HepG2 (cell line): Measurements from ENCODE around the gene TMEM143. TPM values are rescaled to one million over a fixed set of nuclear protein-coding genes. Genes with fewer than 3 reads are reported as not detected.

Experiments used
- BRCA1 ChIP-seq: sonication (generic); formaldehyde crosslinking; IDR thresholded peaks from 2 replicates; pipeline ENCODE4 v1.4.0; 2020; ENCODE audit warnings: missing genetic modification reagents
- CBX2 ChIP-seq, 2 experiments: fragments of 200-600 bp in 1 of 2; sonication (generic); formaldehyde crosslinking in 1 of 2; IDR thresholded peaks; 2 replicates each; pipeline versions ENCODE4 v1.7.0 to v1.8.1; 2018 to 2022; ENCODE audit warnings: low read depth in 2 of 2, low read length in 1 of 2, mild to moderate bottlenecking in 1 of 2, missing genetic modification reagents in 1 of 2
- GATA4 ChIP-seq: sonication (generic); IDR thresholded peaks from 2 replicates; pipeline ENCODE4 v1.6.1; 2016; ENCODE audit warnings: antibody characterized with exemption, low read depth, borderline replicate concordance
- JUN ChIP-seq: sonication (generic); formaldehyde crosslinking; IDR thresholded peaks from 2 replicates; pipeline ENCODE4 v1.4.0; 2020; ENCODE audit warnings: mild to moderate bottlenecking, missing genetic modification reagents
- KAT7 ChIP-seq: IDR thresholded peaks from 2 replicates; pipeline ENCODE4 v1.6.1; 2018; ENCODE audit warnings: borderline replicate concordance, missing compliant biosample characterization
- MBNL3 ChIP-seq: fragments of 250-450 bp; sonication (Bioruptor Pico); conservative IDR thresholded peaks from 2 replicates; pipeline ENCODE4 v1.8.0; 2022; ENCODE audit warnings: mild to moderate bottlenecking, inconsistent platforms
- NCOA2 ChIP-seq: sonication (generic); formaldehyde crosslinking; IDR thresholded peaks from 2 replicates; pipeline ENCODE4 v1.8.0; 2022; ENCODE audit warnings: inconsistent platforms
- NCOR1 ChIP-seq: fragments of 200-600 bp; sonication (generic); IDR thresholded peaks from 2 replicates; pipeline ENCODE4 v1.7.0; 2017; ENCODE audit warnings: antibody characterized with exemption, low read length, borderline replicate concordance
- RFX5 ChIP-seq: IDR thresholded peaks from 2 replicates; pipeline ENCODE4 v1.6.1; 2011; ENCODE audit warnings: low read depth, low read length, improper control_type of control experiment
- TCF7 ChIP-seq: sonication (generic); IDR thresholded peaks from 2 replicates; pipeline ENCODE4 v1.6.1; 2016; ENCODE audit warnings: antibody characterized with exemption, low read depth
- ZIK1 ChIP-seq: sonication (generic); formaldehyde crosslinking; IDR thresholded peaks from 2 replicates; pipeline ENCODE4 v1.5.0; 2020; ENCODE audit warnings: mild to moderate bottlenecking, low read depth, missing genetic modification reagents, borderline replicate concordance
- ZNF136 ChIP-seq: sonication (generic); formaldehyde crosslinking; IDR thresholded peaks from 2 replicates; pipeline ENCODE4 v1.8.1; 2022; ENCODE audit warnings: low read depth, mild to moderate bottlenecking, moderate library complexity, missing genetic modification reagents
- ZNF430 ChIP-seq: sonication (generic); formaldehyde crosslinking; IDR thresholded peaks from 2 replicates; pipeline ENCODE4 v1.9.0; 2021; ENCODE audit warnings: mild to moderate bottlenecking, missing genetic modification reagents
- ZNF720 ChIP-seq: sonication (generic); formaldehyde crosslinking; IDR thresholded peaks from 2 replicates; pipeline ENCODE4 v1.4.0; 2020; ENCODE audit warnings: missing genetic modification reagents
- ZNF747 ChIP-seq: sonication (generic); formaldehyde crosslinking; IDR thresholded peaks from 2 replicates; pipeline ENCODE4 v1.8.1; 2023; ENCODE audit warnings: missing genetic modification reagents, mild to moderate bottlenecking, borderline replicate concordance
- ZNF780A ChIP-seq: sonication (generic); formaldehyde crosslinking; IDR thresholded peaks from 2 replicates; pipeline ENCODE4 v1.8.0; 2022; ENCODE audit warnings: mild to moderate bottlenecking, missing genetic modification reagents, moderate library complexity
- polyA plus RNA-seq, 8 experiments: library from polyadenylated mRNA; depleted of rRNA in 3 of 8; stranded (reverse) in 7 of 8; unstranded in 1 of 8; fragments of >200 nt; fragmentation: Illumina TruSeq in 4 of 8; extraction: Trizol in 4 of 8; gene quantifications; 2 replicates each; pipeline versions ENCODE4 v1.2.1 to v1.2.3, GENCODE V29; 2011 to 2016; ENCODE audit warnings: low read depth in 4 of 8, missing spikeins in 1 of 8, mixed read lengths in 1 of 8; ENCODE audit not compliant: insufficient read depth in 1 of 8
- total RNA-seq, 5 experiments: library from RNA; depleted of rRNA; stranded (reverse); fragments of >200 nt; fragmentation: Illumina TruSeq; extraction: Trizol; gene quantifications; 2 replicates each; pipeline ENCODE4 v1.2.3, GENCODE V29; 2016; ENCODE audit warnings: low read depth in 1 of 5
- TF ChIP-seq, protein P1 (sequence below): sonication (generic); formaldehyde crosslinking; IDR thresholded peaks from 2 replicates; pipeline ENCODE4 v1.4.0; 2020; ENCODE audit warnings: missing genetic modification reagents; ENCODE audit errors: not compliant biosample characterization
- TF ChIP-seq, protein P2 (sequence below): sonication (generic); formaldehyde crosslinking; IDR thresholded peaks from 2 replicates; pipeline ENCODE4 v1.5.1; 2020; ENCODE audit warnings: missing genetic modification reagents, mild to moderate bottlenecking, borderline replicate concordance
- TF ChIP-seq, protein P3 (sequence below): sonication (generic); formaldehyde crosslinking; IDR thresholded peaks from 2 replicates; pipeline ENCODE4 v1.5.0; 2020; ENCODE audit warnings: mild to moderate bottlenecking, missing genetic modification reagents
- TF ChIP-seq, protein P4 (sequence below): sonication (generic); formaldehyde crosslinking; IDR thresholded peaks from 2 replicates; pipeline ENCODE4 v1.4.0; 2020; ENCODE audit warnings: missing genetic modification reagents, borderline replicate concordance

TMEM143 gene
- total and polyA plus RNA-seq, 2 of the 13 experiments (the other 11 are each of a cell fraction or from before 2014, with no cell fraction given) = 7.7 to 11.3 TPM

DNA sequence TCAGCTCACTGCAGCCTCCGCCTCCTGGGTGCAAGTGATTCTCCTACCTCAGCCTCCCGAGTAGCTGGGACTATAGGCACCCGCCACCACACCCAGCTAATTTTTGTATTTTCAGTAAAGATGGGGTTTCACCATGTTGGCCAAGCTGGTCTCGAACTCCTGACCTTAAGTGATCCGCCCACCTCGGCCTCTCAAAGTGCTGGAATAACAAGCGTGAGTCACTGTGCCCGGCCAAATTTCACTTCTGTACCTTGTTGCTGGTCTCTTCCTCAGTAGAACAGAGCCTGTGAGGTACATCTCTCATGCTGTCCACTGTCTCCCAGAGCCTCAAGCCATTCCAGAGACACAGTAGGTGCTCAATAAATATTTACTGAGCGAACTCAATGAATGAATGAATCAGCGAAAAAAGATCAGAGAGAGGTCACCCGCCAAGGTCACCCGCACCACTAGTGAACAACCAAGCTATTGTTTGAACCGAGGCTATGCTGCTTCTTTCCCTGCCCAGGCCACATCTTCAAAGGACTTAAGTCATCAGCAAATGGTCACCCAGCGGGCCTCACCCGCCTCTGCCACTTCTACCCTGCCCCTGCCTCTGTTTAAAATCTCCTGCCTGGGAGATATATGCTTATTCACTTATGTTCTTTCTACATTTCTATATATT lies 9.3 kb downstream of the TMEM143 start (continued):
- TF ChIP-seq, protein P1, sequence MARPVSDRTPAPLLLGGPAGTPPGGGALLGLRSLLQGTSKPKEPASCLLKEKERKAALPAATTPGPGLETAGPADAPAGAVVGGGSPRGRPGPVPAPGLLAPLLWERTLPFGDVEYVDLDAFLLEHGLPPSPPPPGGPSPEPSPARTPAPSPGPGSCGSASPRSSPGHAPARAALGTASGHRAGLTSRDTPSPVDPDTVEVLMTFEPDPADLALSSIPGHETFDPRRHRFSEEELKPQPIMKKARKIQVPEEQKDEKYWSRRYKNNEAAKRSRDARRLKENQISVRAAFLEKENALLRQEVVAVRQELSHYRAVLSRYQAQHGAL (CRISPR knock-in tag) = no peak
- TF ChIP-seq ZNF780A (CRISPR knock-in tag) (no peak), ZNF430 (CRISPR knock-in tag) (peak; percentile 86), ZIK1 (CRISPR knock-in tag) (no peak), NCOA2 (peak; percentile 96), CBX2 (IDR thresholded peaks at IDR 0.05; ENCODE audit: low read depth, low read length) (no peak), CBX2 (CRISPR knock-in tag; IDR thresholded peaks at IDR 0.05; ENCODE audit: low read depth) (no peak), TCF7 (peak; percentile 99), RFX5 (peak; percentile 7; the same call in 1 of the 2 replicates), ZNF720 (CRISPR knock-in tag) (no peak), ZNF136 (CRISPR knock-in tag) (peak; percentile 75; the same call in 1 of the 2 replicates), KAT7 (CRISPR knock-in tag) (peak; percentile 59; the same call in 1 of the 2 replicates), JUN (peak; percentile 92), BRCA1 (CRISPR knock-in tag) (no peak), ZNF747 (CRISPR knock-in tag) (no peak), NCOR1 (peak; percentile 56; the same call in 1 of the 2 replicates), GATA4 (peak; percentile 73), MBNL3 (CRISPR knock-in tag) (no peak)
- TF ChIP-seq, protein P2, sequence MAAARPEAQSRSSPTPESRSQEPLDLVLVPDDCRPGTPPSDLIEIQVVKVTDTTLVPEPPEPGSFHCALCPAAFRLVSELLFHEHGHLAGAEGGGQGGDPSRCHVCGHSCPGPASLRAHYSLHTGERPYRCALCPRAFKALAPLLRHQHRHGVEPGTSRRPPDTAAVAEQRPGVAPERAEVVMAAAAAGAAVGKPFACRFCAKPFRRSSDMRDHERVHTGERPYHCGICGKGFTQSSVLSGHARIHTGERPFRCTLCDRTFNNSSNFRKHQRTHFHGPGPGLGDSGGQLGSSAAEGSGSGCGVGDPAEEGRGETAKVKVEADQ (CRISPR knock-in tag) = peak; percentile 75; the same call in 1 of the 2 replicates
- TF ChIP-seq, protein P3, sequence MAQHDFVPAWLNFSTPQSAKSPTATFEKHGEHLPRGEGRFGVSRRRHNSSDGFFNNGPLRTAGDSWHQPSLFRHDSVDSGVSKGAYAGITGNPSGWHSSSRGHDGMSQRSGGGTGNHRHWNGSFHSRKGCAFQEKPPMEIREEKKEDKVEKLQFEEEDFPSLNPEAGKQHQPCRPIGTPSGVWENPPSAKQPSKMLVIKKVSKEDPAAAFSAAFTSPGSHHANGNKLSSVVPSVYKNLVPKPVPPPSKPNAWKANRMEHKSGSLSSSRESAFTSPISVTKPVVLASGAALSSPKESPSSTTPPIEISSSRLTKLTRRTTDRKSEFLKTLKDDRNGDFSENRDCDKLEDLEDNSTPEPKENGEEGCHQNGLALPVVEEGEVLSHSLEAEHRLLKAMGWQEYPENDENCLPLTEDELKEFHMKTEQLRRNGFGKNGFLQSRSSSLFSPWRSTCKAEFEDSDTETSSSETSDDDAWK (CRISPR knock-in tag) = no peak
- TF ChIP-seq, protein P4, sequence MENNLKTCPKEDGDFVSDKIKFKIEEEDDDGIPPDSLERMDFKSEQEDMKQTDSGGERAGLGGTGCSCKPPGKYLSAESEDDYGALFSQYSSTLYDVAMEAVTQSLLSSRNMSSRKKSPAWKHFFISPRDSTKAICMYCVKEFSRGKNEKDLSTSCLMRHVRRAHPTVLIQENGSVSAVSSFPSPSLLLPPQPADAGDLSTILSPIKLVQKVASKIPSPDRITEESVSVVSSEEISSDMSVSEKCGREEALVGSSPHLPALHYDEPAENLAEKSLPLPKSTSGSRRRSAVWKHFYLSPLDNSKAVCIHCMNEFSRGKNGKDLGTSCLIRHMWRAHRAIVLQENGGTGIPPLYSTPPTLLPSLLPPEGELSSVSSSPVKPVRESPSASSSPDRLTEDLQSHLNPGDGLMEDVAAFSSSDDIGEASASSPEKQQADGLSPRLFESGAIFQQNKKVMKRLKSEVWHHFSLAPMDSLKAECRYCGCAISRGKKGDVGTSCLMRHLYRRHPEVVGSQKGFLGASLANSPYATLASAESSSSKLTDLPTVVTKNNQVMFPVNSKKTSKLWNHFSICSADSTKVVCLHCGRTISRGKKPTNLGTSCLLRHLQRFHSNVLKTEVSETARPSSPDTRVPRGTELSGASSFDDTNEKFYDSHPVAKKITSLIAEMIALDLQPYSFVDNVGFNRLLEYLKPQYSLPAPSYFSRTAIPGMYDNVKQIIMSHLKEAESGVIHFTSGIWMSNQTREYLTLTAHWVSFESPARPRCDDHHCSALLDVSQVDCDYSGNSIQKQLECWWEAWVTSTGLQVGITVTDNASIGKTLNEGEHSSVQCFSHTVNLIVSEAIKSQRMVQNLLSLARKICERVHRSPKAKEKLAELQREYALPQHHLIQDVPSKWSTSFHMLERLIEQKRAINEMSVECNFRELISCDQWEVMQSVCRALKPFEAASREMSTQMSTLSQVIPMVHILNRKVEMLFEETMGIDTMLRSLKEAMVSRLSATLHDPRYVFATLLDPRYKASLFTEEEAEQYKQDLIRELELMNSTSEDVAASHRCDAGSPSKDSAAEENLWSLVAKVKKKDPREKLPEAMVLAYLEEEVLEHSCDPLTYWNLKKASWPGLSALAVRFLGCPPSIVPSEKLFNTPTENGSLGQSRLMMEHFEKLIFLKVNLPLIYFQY (CRISPR knock-in tag) = no peak; the same call in 1 of the 2 replicates
